GM21737 (cell line): ENCODE measurements around the gene POLDIP3.

Experiments used
- ATAC-seq: cut with Tn5 transposase; IDR thresholded peaks from one replicate; pipeline ENCODE4 v1.9.1; 2021; ENCODE audit warnings: mild to moderate bottlenecking, moderate library complexity; ENCODE audit not compliant: unreplicated experiment

Gene POLDIP3

GRCh38 chr22:42642806-42643633 lies 28.3 kb upstream of the POLDIP3 start:
- ATAC-seq: no peak

GRCh38 chr22:42641801-42642413 lies 27.2 kb upstream of the POLDIP3 start:
- ATAC-seq: no peak

GRCh38 chr22:42639541-42640241 lies 25.0 kb upstream of the POLDIP3 start:
- ATAC-seq: no peak

- no peak for ATAC-seq
Observed at GRCh38 chr22:42637555-42637954, 22.9 kb upstream of the POLDIP3 start.

- ATAC-seq: no peak
Observed at GRCh38 chr22:42636506-42636905, 21.8 kb upstream of the POLDIP3 start.

GRCh38 chr22:42635531-42635930 lies 20.8 kb upstream of the POLDIP3 start:
- no peak for ATAC-seq

- ATAC-seq: no peak
Observed at GRCh38 chr22:42633013-42633412, 18.3 kb upstream of the POLDIP3 start.

- no peak for ATAC-seq
Observed at GRCh38 chr22:42632096-42632495, 17.4 kb upstream of the POLDIP3 start.

- ATAC-seq: no peak
Observed at GRCh38 chr22:42630901-42631602, 16.4 kb upstream of the POLDIP3 start.

GRCh38 chr22:42630211-42630610 lies 15.5 kb upstream of the POLDIP3 start:
- ATAC-seq: no peak

- no peak for ATAC-seq
Observed at GRCh38 chr22:42627981-42628380, 13.3 kb upstream of the POLDIP3 start.

GRCh38 chr22:42626951-42627625 lies 12.4 kb upstream of the POLDIP3 start:
- ATAC-seq: no peak

- ATAC-seq: no peak
Observed at GRCh38 chr22:42626431-42626830, 11.7 kb upstream of the POLDIP3 start.

- ATAC-seq: no peak
Observed at GRCh38 chr22:42625416-42625815, 10.7 kb upstream of the POLDIP3 start.

- ATAC-seq: no peak
Observed at GRCh38 chr22:42624551-42625106, 9.9 kb upstream of the POLDIP3 start.

GRCh38 chr22:42623756-42624441 lies 9.2 kb upstream of the POLDIP3 start:
- ATAC-seq: no peak

- ATAC-seq: no peak
Observed at GRCh38 chr22:42623301-42623751, 8.6 kb upstream of the POLDIP3 start.

GRCh38 chr22:42622061-42622710 lies 7.5 kb upstream of the POLDIP3 start:
- no peak for ATAC-seq

- no peak for ATAC-seq
Observed at GRCh38 chr22:42621505-42622002, 6.9 kb upstream of the POLDIP3 start.
